Measurements from ENCODE around the gene MAGED1. TPM values are rescaled to one million over a fixed set of nuclear protein-coding genes. Genes with fewer than 3 reads are reported as not detected.

MAGED1 gene
- total and polyA plus RNA-seq, 2 donors (not counting 1 experiment from before 2014, with no cell fraction given): 72.0 to 390 TPM

- Histone ChIP-seq H3K36me3 (ENCODE audit: control insufficient read depth, insufficient read depth, low read length) (no peaks in the 10 kb centered on the region), H2AFZ (ENCODE audit: low read length) (no peak overlapping the region), H3K9me3 (ENCODE audit: control insufficient read depth, insufficient read depth, low read depth, low read length) (no peaks in the 10 kb centered on the region), H3K27me3 (ENCODE audit: control insufficient read depth, insufficient read depth, low read length) (no peaks in the 10 kb centered on the region), H3K27ac (ENCODE audit: insufficient read depth, low read length) (no peak overlapping the region), H4K20me1 (ENCODE audit: control insufficient read depth, extremely low read depth, insufficient read depth, low read length) (no peaks in the 10 kb centered on the region), H3K4me2 (ENCODE audit: extremely low read depth, insufficient read depth, low read length) (no peak overlapping the region), H3K79me2 (ENCODE audit: control insufficient read depth, insufficient read depth, low read length) (no peaks in the 10 kb centered on the region), H3K4me3 (replicated peaks in 1 of 4; ENCODE audit: control extremely low read depth in 1 of 4, insufficient read depth in 1 of 4, low read depth in 3 of 4, low read length in 4 of 4) (no peak overlapping the region), H3K9ac (ENCODE audit: insufficient read depth, low read length) (no peak overlapping the region), H3K4me1 (ENCODE audit: control insufficient read depth, extremely low read depth, insufficient read depth, low read length) (no peaks in the 10 kb centered on the region)
- no peak for TF ChIP-seq EZH2 (IDR thresholded peaks at IDR 0.05; ENCODE audit: low read length, missing control alignments)
- TF ChIP-seq, protein P1, sequence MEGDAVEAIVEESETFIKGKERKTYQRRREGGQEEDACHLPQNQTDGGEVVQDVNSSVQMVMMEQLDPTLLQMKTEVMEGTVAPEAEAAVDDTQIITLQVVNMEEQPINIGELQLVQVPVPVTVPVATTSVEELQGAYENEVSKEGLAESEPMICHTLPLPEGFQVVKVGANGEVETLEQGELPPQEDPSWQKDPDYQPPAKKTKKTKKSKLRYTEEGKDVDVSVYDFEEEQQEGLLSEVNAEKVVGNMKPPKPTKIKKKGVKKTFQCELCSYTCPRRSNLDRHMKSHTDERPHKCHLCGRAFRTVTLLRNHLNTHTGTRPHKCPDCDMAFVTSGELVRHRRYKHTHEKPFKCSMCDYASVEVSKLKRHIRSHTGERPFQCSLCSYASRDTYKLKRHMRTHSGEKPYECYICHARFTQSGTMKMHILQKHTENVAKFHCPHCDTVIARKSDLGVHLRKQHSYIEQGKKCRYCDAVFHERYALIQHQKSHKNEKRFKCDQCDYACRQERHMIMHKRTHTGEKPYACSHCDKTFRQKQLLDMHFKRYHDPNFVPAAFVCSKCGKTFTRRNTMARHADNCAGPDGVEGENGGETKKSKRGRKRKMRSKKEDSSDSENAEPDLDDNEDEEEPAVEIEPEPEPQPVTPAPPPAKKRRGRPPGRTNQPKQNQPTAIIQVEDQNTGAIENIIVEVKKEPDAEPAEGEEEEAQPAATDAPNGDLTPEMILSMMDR (conservative IDR thresholded peaks at IDR 0.05 in 1 of 2, IDR thresholded peaks at IDR 0.05 in 1 of 2; ENCODE audit: low read depth in 1 of 2, low read length in 2 of 2): no peak
- peak in 1 of 2 donors; percentile 0 for DNase-seq (ENCODE audit: low read depth in 2 of 2)
Observed at GRCh38 chrX:51931566-51932150, 38.2 kb downstream of the MAGED1 start.

Other genes starting within 250 kb of the MAGED1 start
- not detected in 2 replicates for gene CENPVL2, start 210.8 kb upstream of the MAGED1 start, total RNA-seq
- gene CENPVL2, start 210.8 kb upstream of the MAGED1 start, polyA plus RNA-seq: not detected in 2 replicates
- not detected in 2 replicates for gene CENPVL1, start 183.1 kb upstream of the MAGED1 start, total RNA-seq
- not detected in 2 replicates for gene CENPVL1, start 183.1 kb upstream of the MAGED1 start, polyA plus RNA-seq
- gene GSPT2, start 150.2 kb upstream of the MAGED1 start, total RNA-seq: 5.9 and 7.1 TPM in 2 replicates
- gene GSPT2, start 150.2 kb upstream of the MAGED1 start, polyA plus RNA-seq: 6.2 and 6.4 TPM in 2 replicates
- 22.1 and 23.5 TPM in 2 replicates for gene MAGED4B, start 175.6 kb downstream of the MAGED1 start, total RNA-seq
- 29.3 and 44.4 TPM in 2 replicates for gene MAGED4B, start 175.6 kb downstream of the MAGED1 start, polyA plus RNA-seq